ENCODE results near the gene PSD4. TPM values are rescaled to one million over a fixed set of nuclear protein-coding genes. Genes with fewer than 3 reads are reported as not detected.

The PSD4 gene
- polyA plus RNA-seq, 1 donor = 21.4 TPM

DNA sequence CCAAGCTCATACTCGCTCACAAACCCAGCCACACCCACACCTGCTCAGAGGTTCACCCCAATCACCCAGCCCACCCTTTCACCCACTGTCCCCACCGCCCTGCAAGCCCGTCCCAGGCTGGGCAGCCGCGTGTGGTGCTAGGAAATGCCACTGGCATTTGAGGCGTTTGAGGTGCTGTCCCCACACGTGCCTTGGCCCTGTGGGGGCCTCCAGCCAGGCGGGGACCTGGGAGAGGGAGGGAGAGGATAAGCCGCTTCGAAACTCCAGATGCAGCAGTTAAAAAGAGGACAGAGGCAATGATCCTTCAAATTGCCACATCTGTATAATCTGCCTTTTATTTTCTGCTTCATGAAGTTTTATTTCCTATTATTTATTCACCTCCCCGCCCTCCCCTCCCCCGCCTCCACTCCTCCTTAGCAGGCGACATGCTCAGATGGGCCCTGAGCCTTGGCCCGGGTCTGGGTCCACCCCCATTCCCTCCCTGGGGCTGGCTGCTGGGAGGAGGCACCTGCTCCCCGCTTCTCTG is 35.9 kb downstream of the PSD4 start:
- Histone ChIP-seq H3K36me3 (ENCODE audit: control insufficient read depth, insufficient read depth, low read length) (no peaks in the 10 kb centered on the region), H3K27me3 (ENCODE audit: control insufficient read depth, insufficient read depth, low read length) (no peaks in the 10 kb centered on the region), H3K9me3 (ENCODE audit: control insufficient read depth, low read depth, low read length) (no peaks in the 10 kb centered on the region), H3K27ac (ENCODE audit: low read length) (no peak overlapping the region), H3K4me3 (ENCODE audit: low read length) (no peak overlapping the region), H3K4me1 (ENCODE audit: control insufficient read depth, insufficient read depth, low read length) (peaks cover 18% of the 10 kb centered on the region)
- no peak for DNase-seq
- no CpG with 5 or more reads among the region's 15 CpGs for WGBS (ENCODE audit: insufficient coverage, low lambda C conversion rate)

DNA sequence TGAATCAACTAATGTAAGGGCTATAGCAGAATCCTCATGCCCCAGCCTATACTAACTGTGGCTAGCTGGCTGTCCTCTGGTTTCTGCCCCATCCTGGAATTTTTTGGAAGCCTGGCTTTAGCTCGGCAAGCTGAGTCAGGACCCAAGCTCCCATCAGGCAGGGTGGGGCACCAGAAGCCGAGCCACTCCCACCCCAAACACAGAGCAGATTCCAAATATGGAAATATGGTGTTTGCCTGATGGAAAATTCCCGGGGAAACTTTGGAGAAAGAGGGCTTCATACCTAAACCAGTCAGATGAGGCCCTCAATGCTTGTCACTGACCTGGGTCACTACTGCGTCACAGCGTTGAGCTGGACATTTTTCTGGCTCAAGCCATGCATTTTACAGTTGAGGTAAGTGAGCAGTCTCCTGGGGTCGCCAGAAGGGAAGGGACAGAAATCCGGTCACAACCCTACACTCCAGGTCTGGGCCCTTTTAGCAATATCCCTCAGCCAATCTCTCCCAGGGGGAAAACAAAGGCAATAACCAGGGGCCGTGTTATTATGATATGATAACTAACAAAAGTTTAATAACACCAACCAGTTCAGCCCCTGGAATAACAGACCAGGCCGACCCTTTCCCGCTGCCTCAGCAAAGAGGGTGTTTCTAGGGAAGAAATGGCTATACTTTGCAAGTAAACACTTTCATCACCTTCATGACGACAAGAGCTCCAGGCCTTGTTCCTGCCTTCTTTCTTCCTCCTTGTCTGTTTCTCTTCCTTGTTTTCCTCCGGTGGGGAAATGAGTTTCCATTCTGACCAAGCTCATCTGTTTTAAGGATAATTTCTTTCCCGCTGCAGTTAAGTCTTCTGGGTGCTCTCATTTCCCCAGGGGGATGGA is 37.7 kb downstream of the PSD4 start:
- H3K27ac ChIP-seq (ENCODE audit: low read length) = peak overlapping the region; percentile 19
- no peak overlapping the region for H3K4me3 ChIP-seq (ENCODE audit: low read length)
- DNase-seq = no peak
- no peaks in the 10 kb centered on the region for H3K9me3 ChIP-seq (ENCODE audit: control insufficient read depth, low read depth, low read length)
- whole genome bisulfite sequencing (ENCODE audit: insufficient coverage, low lambda C conversion rate) = no CpG with 5 or more reads among the region's 13 CpGs
- H3K27me3 ChIP-seq (ENCODE audit: control insufficient read depth, insufficient read depth, low read length) = no peaks in the 10 kb centered on the region
- H3K4me1 ChIP-seq (ENCODE audit: control insufficient read depth, insufficient read depth, low read length) = peaks cover 18% of the 10 kb centered on the region
- no peaks in the 10 kb centered on the region for H3K36me3 ChIP-seq (ENCODE audit: control insufficient read depth, insufficient read depth, low read length)

DNA sequence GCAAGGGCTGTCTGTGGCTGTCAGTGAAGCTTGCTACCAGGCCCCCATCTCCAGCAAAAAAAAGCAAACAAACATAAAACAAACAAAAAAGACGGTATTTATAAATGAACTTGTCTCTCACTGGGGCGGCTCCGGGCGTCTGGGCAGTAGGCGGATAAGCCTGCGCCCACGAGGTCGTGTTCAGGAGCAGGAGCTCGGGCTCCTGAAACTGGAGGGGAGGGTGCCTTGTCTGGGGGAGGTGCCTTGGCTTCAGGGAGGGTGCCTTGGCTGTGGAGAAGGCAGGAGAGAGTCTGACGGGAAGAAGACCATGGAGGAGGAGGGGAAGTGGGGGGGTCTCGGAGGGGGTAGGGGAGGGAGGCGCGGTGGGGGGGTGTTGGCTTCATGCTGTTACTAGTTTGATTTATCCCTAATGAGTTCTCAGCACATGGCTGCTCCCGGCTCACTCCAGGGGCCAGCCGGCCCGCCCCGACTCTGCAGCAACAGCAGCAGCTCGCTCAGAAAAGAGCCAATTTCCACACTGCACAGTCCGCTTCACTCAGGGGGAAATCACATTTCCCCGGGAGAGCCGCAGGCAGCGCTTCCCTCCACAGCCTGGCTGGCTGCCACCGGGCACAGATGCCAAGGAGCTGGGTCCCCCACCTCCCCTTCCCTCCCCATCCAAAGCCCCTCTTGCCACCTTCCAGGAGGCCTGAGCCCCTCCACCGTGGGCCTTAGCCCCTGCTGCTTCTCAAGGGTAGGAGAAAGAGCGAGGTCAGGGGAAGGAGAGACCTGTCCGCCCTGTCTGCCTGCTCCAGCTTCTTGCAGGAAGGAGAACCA is 38.7 kb downstream of the PSD4 start:
- Histone ChIP-seq H3K27ac (ENCODE audit: low read length) (peak overlapping the region; percentile 19), H3K4me1 (ENCODE audit: control insufficient read depth, insufficient read depth, low read length) (peaks cover 28% of the 10 kb centered on the region), H3K27me3 (ENCODE audit: control insufficient read depth, insufficient read depth, low read length) (no peaks in the 10 kb centered on the region), H3K36me3 (ENCODE audit: control insufficient read depth, insufficient read depth, low read length) (no peaks in the 10 kb centered on the region), H3K9me3 (ENCODE audit: control insufficient read depth, low read depth, low read length) (no peaks in the 10 kb centered on the region), H3K4me3 (ENCODE audit: low read length) (no peak overlapping the region)
- no peak for DNase-seq
- WGBS (ENCODE audit: insufficient coverage, low lambda C conversion rate) = no CpG with 5 or more reads among the region's 26 CpGs

DNA sequence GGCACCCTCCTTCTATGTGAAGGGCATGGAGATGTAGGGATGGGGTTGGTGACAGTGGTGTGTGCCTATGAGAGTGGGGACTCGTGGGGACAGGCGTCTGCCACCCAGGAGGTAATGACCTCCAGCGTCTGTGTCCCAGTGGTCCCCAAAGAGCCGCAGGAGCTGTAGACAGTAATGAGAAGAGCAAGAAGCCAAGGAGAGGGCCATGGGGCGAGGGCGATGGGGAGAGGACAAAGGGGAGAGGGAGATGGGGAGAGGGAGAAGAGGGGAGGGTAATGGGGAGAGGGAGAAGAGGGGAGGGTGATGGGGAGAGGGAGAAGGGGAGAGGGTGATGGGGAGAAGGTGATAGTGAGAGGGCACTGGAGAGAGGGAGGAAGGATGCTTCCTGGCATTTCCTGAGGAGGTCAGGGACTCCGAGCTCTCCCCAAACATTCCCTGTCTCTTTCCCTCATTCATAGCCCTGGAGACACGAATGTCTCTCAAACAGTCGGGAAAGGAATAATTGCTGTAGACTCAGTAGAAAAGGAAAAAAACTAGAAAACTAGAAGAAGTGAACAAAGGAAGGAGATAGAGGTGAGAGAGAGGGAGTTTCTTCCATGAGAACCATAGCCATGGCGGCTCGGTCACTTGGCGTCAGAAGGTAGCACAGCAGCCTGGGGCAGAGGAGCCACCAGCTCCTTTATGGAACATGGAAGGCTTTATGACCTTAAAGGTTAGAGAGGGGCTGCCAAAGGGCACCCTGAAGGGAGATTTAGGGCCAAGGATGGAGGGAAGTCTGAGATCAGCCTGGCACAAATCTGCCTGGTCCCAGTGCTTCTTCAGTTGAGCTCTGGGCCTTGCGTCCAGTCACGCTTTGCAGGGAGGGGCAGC is 39.5 kb downstream of the PSD4 start:
- Histone ChIP-seq H3K4me1 (ENCODE audit: control insufficient read depth, insufficient read depth, low read length) (peaks cover 37% of the 10 kb centered on the region), H3K27me3 (ENCODE audit: control insufficient read depth, insufficient read depth, low read length) (no peaks in the 10 kb centered on the region), H3K27ac (ENCODE audit: low read length) (no peak overlapping the region), H3K9me3 (ENCODE audit: control insufficient read depth, low read depth, low read length) (no peaks in the 10 kb centered on the region), H3K36me3 (ENCODE audit: control insufficient read depth, insufficient read depth, low read length) (no peaks in the 10 kb centered on the region), H3K4me3 (ENCODE audit: low read length) (no peak overlapping the region)
- WGBS (ENCODE audit: insufficient coverage, low lambda C conversion rate) = 100% methylated on average over 1 of the region's 14 CpGs
- no peak for DNase-seq

DNA sequence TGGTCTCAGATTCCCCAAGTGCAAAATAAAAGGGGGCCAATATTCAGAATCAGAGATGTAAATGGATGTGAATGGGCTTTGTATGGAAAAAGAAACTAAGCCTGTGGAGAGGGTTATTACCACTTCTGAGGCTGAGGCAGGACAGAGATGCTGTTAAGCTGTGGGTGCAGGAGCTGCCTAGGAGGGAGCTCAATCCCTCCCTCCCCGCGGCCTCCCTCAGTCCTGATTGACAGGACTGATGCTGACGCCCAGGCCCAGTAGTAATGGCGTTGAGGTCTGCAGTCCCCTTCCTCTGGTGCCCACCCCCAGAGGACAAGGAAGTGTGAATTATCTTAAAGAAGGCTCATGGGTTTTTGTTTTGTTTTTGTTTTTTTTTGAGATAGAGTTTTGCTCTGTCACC is 40.4 kb downstream of the PSD4 start:
- H3K27me3 ChIP-seq (ENCODE audit: control insufficient read depth, insufficient read depth, low read length) = no peaks in the 10 kb centered on the region
- peaks cover 44% of the 10 kb centered on the region for H3K4me1 ChIP-seq (ENCODE audit: control insufficient read depth, insufficient read depth, low read length)
- H3K4me3 ChIP-seq (ENCODE audit: low read length) = no peak overlapping the region
- no peaks in the 10 kb centered on the region for H3K36me3 ChIP-seq (ENCODE audit: control insufficient read depth, insufficient read depth, low read length)
- H3K27ac ChIP-seq (ENCODE audit: low read length) = no peak overlapping the region
- H3K9me3 ChIP-seq (ENCODE audit: control insufficient read depth, low read depth, low read length) = no peaks in the 10 kb centered on the region
- WGBS (ENCODE audit: insufficient coverage, low lambda C conversion rate) = no CpG with 5 or more reads among the region's 4 CpGs
- no peak for DNase-seq

DNA sequence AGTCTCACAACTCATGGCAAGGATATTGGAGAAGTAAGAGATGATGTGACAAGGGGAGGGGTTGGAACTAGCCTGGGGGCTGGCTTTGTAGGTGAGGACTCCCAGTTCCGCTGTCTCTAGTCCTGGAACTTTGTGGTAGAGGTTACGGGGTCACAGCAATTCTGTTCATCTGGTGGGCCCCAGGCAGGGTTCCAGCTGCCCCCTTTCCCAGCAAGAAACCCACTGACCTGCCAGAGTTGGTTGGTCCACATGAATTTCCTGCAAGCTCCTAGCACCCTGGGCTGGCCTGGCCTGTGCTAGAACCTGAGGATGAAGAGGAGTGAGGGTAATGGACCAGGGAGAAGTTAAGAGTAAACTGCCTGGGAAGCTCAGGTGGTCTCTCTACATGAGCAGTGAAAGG is 41.3 kb downstream of the PSD4 start:
- no CpG with 5 or more reads among the region's 2 CpGs for WGBS (ENCODE audit: insufficient coverage, low lambda C conversion rate)
- no peak for DNase-seq

DNA sequence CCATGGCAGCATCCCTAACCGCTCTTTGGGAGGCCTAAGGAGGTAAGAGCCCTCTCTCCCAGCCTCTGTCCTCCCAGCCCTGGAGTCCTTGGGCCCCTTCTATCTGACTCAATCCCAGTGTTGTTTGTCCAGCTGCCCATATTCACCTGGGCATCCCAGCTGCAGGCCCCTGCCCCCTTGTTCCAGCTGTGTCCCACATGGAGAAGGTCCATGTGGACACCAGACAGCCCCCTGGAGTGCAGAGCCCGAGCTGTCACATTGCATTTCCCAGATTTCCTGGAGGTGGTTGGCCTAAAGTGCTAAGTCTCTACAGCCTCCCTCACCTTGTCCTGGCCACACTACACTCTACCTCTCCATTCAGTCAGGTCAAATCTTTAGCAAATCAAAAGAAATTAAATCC is 42.5 kb downstream of the PSD4 start:
- peaks cover 59% of the 10 kb centered on the region for H3K4me1 ChIP-seq (ENCODE audit: control insufficient read depth, insufficient read depth, low read length)
- no CpG with 5 or more reads among the region's 2 CpGs for WGBS (ENCODE audit: insufficient coverage, low lambda C conversion rate)
- H3K27ac ChIP-seq (ENCODE audit: low read length) = no peak overlapping the region

More for the DNA sequence above, 41.3 kb downstream of the PSD4 start:
- Histone ChIP-seq H3K27ac (ENCODE audit: low read length) (no peak overlapping the region), H3K9me3 (ENCODE audit: control insufficient read depth, low read depth, low read length) (no peaks in the 10 kb centered on the region), H3K27me3 (ENCODE audit: control insufficient read depth, insufficient read depth, low read length) (no peaks in the 10 kb centered on the region), H3K4me1 (ENCODE audit: control insufficient read depth, insufficient read depth, low read length) (peaks cover 54% of the 10 kb centered on the region), H3K4me3 (ENCODE audit: low read length) (no peak overlapping the region), H3K36me3 (ENCODE audit: control insufficient read depth, insufficient read depth, low read length) (no peaks in the 10 kb centered on the region)

DNA sequence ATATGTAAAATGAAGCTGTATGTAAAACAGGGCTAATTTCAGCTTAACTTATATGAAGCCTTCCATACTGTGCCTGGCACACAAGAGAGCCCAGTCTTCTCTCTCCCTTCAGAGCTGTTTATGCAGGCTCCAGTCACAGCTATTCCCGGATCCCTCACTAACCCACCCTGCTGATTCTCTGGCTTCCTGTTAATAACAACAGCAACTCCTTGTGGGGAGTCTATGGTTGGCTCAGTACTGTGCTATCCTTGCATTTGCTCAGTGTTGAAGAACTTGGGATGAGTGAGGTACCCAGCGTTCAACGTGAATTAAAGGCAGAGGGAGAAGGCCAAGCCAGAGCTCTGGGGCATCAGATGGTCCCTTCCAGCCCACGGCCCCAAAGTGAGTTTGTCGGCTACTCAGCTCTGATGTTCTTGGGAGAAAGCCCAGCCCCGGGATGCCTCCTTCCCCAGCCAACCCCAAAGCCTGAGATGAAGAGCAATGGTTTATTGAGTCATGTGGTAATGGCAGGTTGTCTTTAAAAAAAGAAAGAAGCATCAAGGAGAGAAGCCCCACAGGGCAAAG is 43.2 kb downstream of the PSD4 start:
- H3K9me3 ChIP-seq (ENCODE audit: control insufficient read depth, low read depth, low read length) = no peaks in the 10 kb centered on the region
- peaks cover 53% of the 10 kb centered on the region for H3K4me1 ChIP-seq (ENCODE audit: control insufficient read depth, insufficient read depth, low read length)
- H3K27me3 ChIP-seq (ENCODE audit: control insufficient read depth, insufficient read depth, low read length) = no peaks in the 10 kb centered on the region
- no CpG with 5 or more reads among the region's 6 CpGs for WGBS (ENCODE audit: insufficient coverage, low lambda C conversion rate)
- no peak for DNase-seq
- H3K27ac ChIP-seq (ENCODE audit: low read length) = peak overlapping the region; percentile 92
- no peaks in the 10 kb centered on the region for H3K36me3 ChIP-seq (ENCODE audit: control insufficient read depth, insufficient read depth, low read length)
- no peak overlapping the region for H3K4me3 ChIP-seq (ENCODE audit: low read length)

More for the DNA sequence above, 42.5 kb downstream of the PSD4 start:
- Histone ChIP-seq H3K36me3 (ENCODE audit: control insufficient read depth, insufficient read depth, low read length) (no peaks in the 10 kb centered on the region), H3K27me3 (ENCODE audit: control insufficient read depth, insufficient read depth, low read length) (no peaks in the 10 kb centered on the region), H3K4me3 (ENCODE audit: low read length) (no peak overlapping the region), H3K9me3 (ENCODE audit: control insufficient read depth, low read depth, low read length) (no peaks in the 10 kb centered on the region)
- DNase-seq = no peak

DNA sequence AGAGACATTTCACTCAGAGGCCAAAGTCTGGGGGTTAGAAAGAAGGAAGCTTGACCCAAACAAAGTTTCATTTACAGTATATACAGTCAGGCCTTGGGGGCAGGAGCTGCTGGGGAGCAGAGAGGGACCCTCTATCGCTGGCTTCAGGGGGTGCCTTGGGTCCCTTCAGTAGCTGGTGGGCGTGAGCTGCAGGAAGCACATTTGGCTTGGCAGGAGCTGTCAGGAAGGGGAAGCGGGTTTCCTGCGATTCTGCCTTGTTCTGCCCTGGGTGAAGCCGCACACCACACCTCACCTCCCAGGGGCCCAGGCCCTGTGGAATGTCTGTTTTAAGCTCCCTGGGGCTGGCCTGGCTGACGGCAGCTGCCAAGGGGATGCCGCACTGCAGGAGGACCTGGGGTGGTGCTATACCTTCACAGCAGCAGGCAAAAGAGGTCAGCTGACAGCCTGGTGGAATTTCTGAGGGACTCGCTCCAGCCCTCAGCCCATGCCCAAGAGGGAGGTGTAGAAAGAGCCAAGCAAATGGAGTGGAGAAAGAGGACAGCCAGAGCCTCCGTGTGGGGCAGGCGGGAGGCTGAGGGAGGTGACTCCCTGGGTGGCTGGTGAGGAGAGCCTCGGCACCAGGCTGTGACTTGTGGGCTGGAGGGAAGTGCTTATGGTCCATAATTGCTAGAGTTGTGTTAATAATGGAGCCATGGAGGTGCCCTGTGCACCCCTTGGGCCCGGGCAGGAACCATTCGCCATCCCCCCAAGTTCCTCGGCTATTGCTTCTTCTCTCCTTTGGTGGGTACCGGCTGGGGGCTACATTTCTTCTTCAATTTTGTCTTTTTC is 43.9 kb downstream of the PSD4 start:
- Histone ChIP-seq H3K27ac (ENCODE audit: low read length) (peak overlapping the region; percentile 92), H3K36me3 (ENCODE audit: control insufficient read depth, insufficient read depth, low read length) (no peaks in the 10 kb centered on the region), H3K9me3 (ENCODE audit: control insufficient read depth, low read depth, low read length) (no peaks in the 10 kb centered on the region), H3K4me1 (ENCODE audit: control insufficient read depth, insufficient read depth, low read length) (peaks cover 48% of the 10 kb centered on the region), H3K27me3 (ENCODE audit: control insufficient read depth, insufficient read depth, low read length) (no peaks in the 10 kb centered on the region), H3K4me3 (ENCODE audit: low read length) (no peak overlapping the region)
- 90% methylated on average over 2 of the region's 15 CpGs for WGBS (ENCODE audit: insufficient coverage, low lambda C conversion rate)
- peak in 1 of 2 donors; percentile 56 for DNase-seq

Data from large intestine (tissue), 3 donors.